Small intestine (tissue), 7 donors: ENCODE results near the gene RTKN2. TPM values are rescaled to one million over a fixed set of nuclear protein-coding genes. Genes with fewer than 3 reads are reported as not detected.

Experiments
- DNase-seq, 2 donors: peaks; one replicate each; pipeline versions ENCODE4 v3.0.0 to v3.0.0-alpha.2; 2013
- FAIRE-seq: peaks from 2 replicates; lab custom pipeline; 2012; peaks lifted over from hg19 to GRCh38; lab: Jason Lieb, UNC
- H3K27ac ChIP-seq, 3 donors: one replicate each; pipeline ENCODE4 v1.5.1; 2013; ENCODE audit warnings: low read length in 2 of 3, mild to moderate bottlenecking in 2 of 3, control low read depth in 1 of 3, inconsistent platforms in 1 of 3, low read depth in 1 of 3, moderate library complexity in 1 of 3
- H3K27me3 ChIP-seq, 3 donors: one replicate each; pipeline ENCODE4 v1.6.1; 2013; ENCODE audit warnings: low read length in 3 of 3, inconsistent platforms in 1 of 3; ENCODE audit not compliant: control insufficient read depth in 3 of 3, insufficient read depth in 3 of 3
- H3K36me3 ChIP-seq, 3 donors: one replicate each; pipeline ENCODE4 v1.6.1; 2013; ENCODE audit warnings: low read length in 3 of 3, inconsistent platforms in 1 of 3, low read depth in 1 of 3, mild to moderate bottlenecking in 1 of 3, moderate library complexity in 1 of 3; ENCODE audit not compliant: control insufficient read depth in 3 of 3, insufficient read depth in 2 of 3
- H3K4me1 ChIP-seq, 3 donors: one replicate each; pipeline ENCODE4 v1.6.1; 2013; ENCODE audit warnings: low read length in 2 of 3, inconsistent platforms in 1 of 3, low read depth in 1 of 3, mild to moderate bottlenecking in 1 of 3, moderate library complexity in 1 of 3; ENCODE audit not compliant: control insufficient read depth in 3 of 3, insufficient read depth in 2 of 3
- H3K4me3 ChIP-seq, 3 donors: one replicate each; pipeline ENCODE4 v1.5.1; 2013; ENCODE audit warnings: low read length in 3 of 3, control low read depth in 1 of 3, inconsistent platforms in 1 of 3, low read depth in 1 of 3, mild to moderate bottlenecking in 1 of 3, moderate library complexity in 1 of 3
- H3K9me3 ChIP-seq, 2 donors: one replicate each; pipeline ENCODE4 v1.6.1; 2013; ENCODE audit warnings: low read depth in 1 of 2, low read length in 1 of 2; ENCODE audit not compliant: control insufficient read depth in 2 of 2, insufficient read depth in 1 of 2
- polyA plus RNA-seq, 4 donors: library from polyadenylated mRNA; stranded (reverse) in 3 of 4; unstranded in 1 of 4; fragments of 200-250 nt in 3 of 4; fragments of 120-200 nt in 1 of 4; gene quantifications; one replicate each; pipeline versions ENCODE4 v1.2.1 to v1.2.3, GENCODE V29; 2013
- donor health status: healthy with polysubstance abuse.
- donor health status: control.
- donor health status: control.
- donor health status: Bipolar disorder and iron deficiency.
- donor health status: healthy.

RTKN2 gene
- polyA plus RNA-seq, 4 donors, result 0.81 to 6.2 (median 1.7) TPM

- Histone ChIP-seq H3K4me1 (no peaks in the 10 kb centered on the region), H3K27me3 (no peaks in the 10 kb centered on the region), H3K36me3 (no peaks in the 10 kb centered on the region), H3K9me3 (peaks cover 0 to 7% of the 10 kb centered on the region in 2 donors), H3K4me3 (no peak overlapping the region), H3K27ac (no peak overlapping the region)
- DNase-seq (no peak), FAIRE-seq (no peak)
Measured at GRCh38 chr10:62133618-62134017, 135.0 kb downstream of the RTKN2 start.

Other genes with a start within 250 kb of the RTKN2 start
- gene ZNF365, start 105.5 kb upstream of the RTKN2 start, polyA plus RNA-seq, result under 1 TPM in 2 of 4 donors, not detected in 2; 0.21 TPM